Esophagus muscularis mucosa (tissue), 4 donors: ENCODE data around the gene ZBTB7B. TPM values are rescaled to one million over a fixed set of nuclear protein-coding genes. Genes with fewer than 3 reads are reported as not detected.

Source experiments
- DNase-seq: peaks from one replicate; pipeline ENCODE4 v3.0.0-alpha.2; 2017; ENCODE audit errors: extremely low spot score
- H3K27ac ChIP-seq, 4 donors: fragments of 200-600 bp; sonication (generic); replicated peaks in 1 of 4; 1 replicate in 3 of 4; 2 replicates in 1 of 4; pipeline ENCODE4 v1.5.1; 2016 to 2019; ENCODE audit warnings: mild to moderate bottlenecking in 1 of 4
- H3K27me3 ChIP-seq, 4 donors: fragments of 200-600 bp; sonication (generic); one replicate each; pipeline versions ENCODE4 v1.5.1 to v1.6.0; 2016 to 2019
- H3K36me3 ChIP-seq, 4 donors: fragments of 200-600 bp; sonication (generic); one replicate each; pipeline ENCODE4 v1.5.1; 2016 to 2019
- H3K4me1 ChIP-seq, 4 donors: fragments of 200-600 bp; sonication (generic); one replicate each; pipeline ENCODE4 v1.5.1; 2016 to 2019
- H3K4me3 ChIP-seq, 4 donors: fragments of 200-600 bp; sonication (generic); 1 replicate in 2 of 4; 2 replicates in 2 of 4; pipeline ENCODE4 v1.5.1; 2016 to 2019; ENCODE audit warnings: mild to moderate bottlenecking in 4 of 4, moderate library complexity in 1 of 4
- H3K9me3 ChIP-seq, 4 donors: fragments of 200-600 bp; sonication (generic); 1 replicate in 3 of 4; 2 replicates in 1 of 4; pipeline ENCODE4 v1.5.1; 2016 to 2019
- EP300 ChIP-seq: sonication (generic); formaldehyde crosslinking; IDR thresholded peaks from one replicate; pipeline ENCODE4 v1.6.1; 2017; ENCODE audit warnings: antibody characterized with exemption
- POLR2A ChIP-seq: fragments of 450-650 bp; IDR thresholded peaks from one replicate; pipeline ENCODE4 v1.6.1; 2017; ENCODE audit warnings: antibody characterized with exemption, moderate library complexity, mild to moderate bottlenecking, low read depth
- POLR2AphosphoS5 ChIP-seq, 2 donors: sonication (generic); formaldehyde crosslinking; IDR thresholded peaks; one replicate each; pipeline ENCODE4 v1.6.1; 2017; ENCODE audit warnings: antibody characterized with exemption in 2 of 2
- WGBS: methylation state at CpG from one replicate; pipeline ENCODE4 v1.1.5; 2018; 5-methylcytosine and 5-hydroxymethylcytosine counted together
- intact Hi-C: fragments of 100-400 bp; cut with DNase I; formaldehyde crosslinking; loops from one replicate; pipeline ENCODE4 v1.15.1; 2023
- total RNA-seq, 4 donors: library from RNA; depleted of rRNA; stranded (reverse); fragments of >200 nt; gene quantifications; one replicate each; pipeline versions ENCODE4 v1.1.0 to v1.2.1, GENCODE V29; 2016
- TF ChIP-seq, protein P1 (sequence below), 3 experiments: fragments of 200-600 bp in 2 of 3; fragments of 450-650 bp in 1 of 3; sonication (generic) in 2 of 3; IDR thresholded peaks; one replicate each; pipeline ENCODE4 v1.5.1; 2017 to 2019; ENCODE audit warnings: antibody characterized with exemption in 3 of 3, mild to moderate bottlenecking in 2 of 3, moderate library complexity in 1 of 3

The ZBTB7B gene
- total RNA-seq, 4 donors from 2014 or later, result 50.0 to 68.9 (median 55.8) TPM

DNA sequence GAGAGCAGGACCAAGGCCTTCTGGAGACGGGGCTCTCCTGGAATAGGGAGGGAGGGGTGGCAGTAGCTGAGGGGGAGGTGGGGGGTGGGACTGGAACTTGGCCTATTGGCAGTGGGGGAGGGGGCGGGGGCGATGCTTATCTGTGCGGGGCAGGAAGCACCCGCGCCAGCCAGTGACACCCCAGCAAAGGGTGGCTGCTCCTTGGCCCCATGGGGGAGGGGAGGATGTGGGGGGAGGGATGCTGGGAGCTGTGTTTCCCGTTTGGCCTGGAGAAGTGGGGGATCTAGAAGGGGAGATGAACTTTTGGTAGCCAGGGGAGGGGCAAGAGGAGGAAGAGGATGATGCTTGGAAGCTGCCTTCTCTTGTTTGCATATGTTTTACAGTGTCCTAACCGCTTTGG lies 11.0 kb downstream of the ZBTB7B start:
- Histone ChIP-seq H3K36me3 (peaks cover 9 to 39% (median 32%) of the 10 kb centered on the region in 4 donors), H3K4me1 (peaks cover 47 to 85% (median 70%) of the 10 kb centered on the region in 4 donors), H3K4me3 (no peak overlapping the region), H3K27me3 (no peaks in the 10 kb centered on the region), H3K27ac (peak overlapping the region; percentile 13 to 65 (median 37)), H3K9me3 (no peaks in the 10 kb centered on the region)
- intact Hi-C loops, result no loop called here
- TF ChIP-seq POLR2AphosphoS5 (IDR thresholded peaks at IDR 0.05) (no peak), POLR2A (no peak), EP300 (no peak)
- TF ChIP-seq, protein P1, sequence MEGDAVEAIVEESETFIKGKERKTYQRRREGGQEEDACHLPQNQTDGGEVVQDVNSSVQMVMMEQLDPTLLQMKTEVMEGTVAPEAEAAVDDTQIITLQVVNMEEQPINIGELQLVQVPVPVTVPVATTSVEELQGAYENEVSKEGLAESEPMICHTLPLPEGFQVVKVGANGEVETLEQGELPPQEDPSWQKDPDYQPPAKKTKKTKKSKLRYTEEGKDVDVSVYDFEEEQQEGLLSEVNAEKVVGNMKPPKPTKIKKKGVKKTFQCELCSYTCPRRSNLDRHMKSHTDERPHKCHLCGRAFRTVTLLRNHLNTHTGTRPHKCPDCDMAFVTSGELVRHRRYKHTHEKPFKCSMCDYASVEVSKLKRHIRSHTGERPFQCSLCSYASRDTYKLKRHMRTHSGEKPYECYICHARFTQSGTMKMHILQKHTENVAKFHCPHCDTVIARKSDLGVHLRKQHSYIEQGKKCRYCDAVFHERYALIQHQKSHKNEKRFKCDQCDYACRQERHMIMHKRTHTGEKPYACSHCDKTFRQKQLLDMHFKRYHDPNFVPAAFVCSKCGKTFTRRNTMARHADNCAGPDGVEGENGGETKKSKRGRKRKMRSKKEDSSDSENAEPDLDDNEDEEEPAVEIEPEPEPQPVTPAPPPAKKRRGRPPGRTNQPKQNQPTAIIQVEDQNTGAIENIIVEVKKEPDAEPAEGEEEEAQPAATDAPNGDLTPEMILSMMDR (IDR thresholded peaks at IDR 0.05), result no peak
- DNase-seq, result no peak
- WGBS, result 61% methylated on average over 6 of the region's 8 CpGs

DNA sequence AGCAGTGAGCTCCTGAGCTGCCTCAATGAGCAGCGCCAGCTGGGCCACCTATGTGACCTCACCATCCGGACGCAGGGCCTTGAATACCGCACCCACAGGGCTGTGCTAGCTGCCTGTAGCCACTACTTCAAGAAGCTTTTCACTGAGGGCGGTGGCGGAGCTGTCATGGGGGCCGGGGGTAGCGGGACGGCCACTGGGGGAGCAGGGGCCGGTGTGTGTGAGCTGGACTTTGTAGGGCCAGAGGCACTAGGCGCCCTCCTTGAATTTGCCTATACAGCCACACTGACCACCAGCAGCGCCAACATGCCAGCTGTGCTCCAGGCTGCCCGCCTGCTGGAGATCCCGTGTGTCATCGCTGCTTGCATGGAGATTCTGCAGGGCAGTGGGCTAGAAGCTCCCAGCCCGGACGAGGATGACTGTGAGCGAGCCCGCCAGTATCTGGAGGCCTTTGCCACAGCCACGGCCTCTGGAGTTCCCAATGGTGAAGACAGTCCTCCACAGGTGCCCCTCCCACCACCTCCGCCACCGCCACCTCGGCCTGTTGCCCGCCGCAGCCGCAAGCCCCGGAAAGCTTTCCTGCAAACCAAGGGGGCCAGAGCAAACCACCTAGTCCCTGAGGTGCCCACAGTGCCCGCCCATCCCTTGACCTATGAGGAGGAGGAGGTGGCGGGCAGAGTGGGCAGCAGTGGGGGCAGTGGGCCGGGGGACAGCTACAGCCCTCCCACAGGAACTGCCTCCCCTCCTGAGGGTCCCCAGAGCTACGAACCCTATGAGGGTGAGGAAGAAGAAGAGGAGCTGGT lies 12.3 kb downstream of the ZBTB7B start:
- 91% methylated on average over 16 of the region's 31 CpGs for WGBS

DNA sequence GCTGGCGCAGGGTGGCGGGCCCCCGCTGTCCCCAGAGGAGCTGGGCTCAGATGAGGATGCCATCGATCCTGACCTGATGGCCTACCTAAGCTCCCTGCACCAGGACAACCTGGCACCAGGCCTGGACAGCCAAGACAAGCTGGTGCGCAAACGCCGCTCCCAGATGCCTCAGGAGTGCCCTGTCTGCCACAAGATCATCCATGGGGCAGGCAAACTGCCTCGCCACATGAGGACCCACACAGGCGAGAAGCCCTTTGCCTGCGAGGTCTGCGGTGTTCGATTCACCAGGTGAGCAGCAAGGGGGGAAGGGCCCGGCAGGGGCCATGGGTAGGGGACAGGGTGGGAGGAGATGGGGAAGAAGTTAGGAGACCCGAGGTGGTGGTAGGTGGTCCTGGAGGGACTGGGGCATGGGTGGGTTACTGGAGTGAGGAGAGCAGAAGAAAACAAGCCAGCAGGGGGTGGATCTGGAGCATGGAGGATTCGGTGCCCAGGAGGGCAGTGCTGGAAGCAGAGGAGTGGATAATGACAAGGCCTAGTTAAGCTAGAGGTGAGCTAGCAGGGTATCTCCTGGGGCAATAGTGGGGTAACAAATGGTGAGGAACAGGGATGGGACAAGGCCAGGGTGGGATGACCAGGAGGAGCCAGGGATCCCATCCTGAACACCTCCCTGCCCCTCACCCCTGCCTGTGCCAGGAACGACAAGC lies 13.1 kb downstream of the ZBTB7B start:
- WGBS, result 78% methylated on average over 9 of the region's 16 CpGs

More for the DNA sequence above, 12.3 kb downstream of the ZBTB7B start:
- Histone ChIP-seq H3K4me1 (peaks cover 43 to 78% (median 62%) of the 10 kb centered on the region in 4 donors), H3K27ac (peak overlapping the region in 1 of 4 donors; percentile 90), H3K27me3 (no peaks in the 10 kb centered on the region), H3K36me3 (peaks cover 9 to 35% (median 30%) of the 10 kb centered on the region in 4 donors), H3K4me3 (no peak overlapping the region), H3K9me3 (no peaks in the 10 kb centered on the region)
- intact Hi-C loops, result loop anchor here (5.0 kb wide), 2 partner anchors 53 to 78 kb away; partner anchors contain the start of genes PMVK and PYGO2
- DNase-seq, result no peak
- no peak for TF ChIP-seq EP300
- no peak for TF ChIP-seq POLR2AphosphoS5 (IDR thresholded peaks at IDR 0.05)
- TF ChIP-seq, protein P1 (IDR thresholded peaks at IDR 0.05), result no peak
- no peak for TF ChIP-seq POLR2A

DNA sequence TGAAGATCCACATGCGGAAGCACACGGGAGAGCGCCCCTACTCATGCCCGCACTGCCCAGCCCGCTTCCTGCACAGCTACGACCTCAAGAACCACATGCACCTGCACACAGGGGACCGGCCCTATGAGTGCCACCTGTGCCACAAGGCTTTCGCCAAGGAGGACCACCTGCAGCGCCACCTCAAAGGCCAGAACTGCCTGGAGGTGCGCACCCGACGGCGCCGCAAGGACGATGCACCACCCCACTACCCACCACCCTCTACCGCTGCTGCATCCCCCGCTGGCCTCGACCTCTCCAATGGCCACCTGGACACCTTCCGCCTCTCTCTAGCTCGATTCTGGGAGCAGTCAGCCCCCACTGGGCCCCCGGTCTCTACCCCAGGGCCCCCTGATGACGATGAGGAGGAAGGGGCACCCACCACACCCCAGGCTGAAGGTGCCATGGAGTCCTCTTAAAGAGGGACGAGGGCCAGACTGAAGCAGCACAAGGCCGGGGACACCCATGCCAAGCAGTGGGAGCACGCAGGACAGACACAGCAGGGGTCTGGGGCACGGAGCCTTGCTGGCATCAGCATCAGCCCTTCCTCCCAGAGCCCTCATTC lies 13.7 kb downstream of the ZBTB7B start:
- no peak overlapping the region for H3K4me3 ChIP-seq
- peaks cover 39 to 63% (median 50%) of the 10 kb centered on the region in 4 donors for H3K4me1 ChIP-seq
- H3K27ac ChIP-seq, result peak overlapping the region; percentile 86 to 92 (median 90)
- no peak for DNase-seq
- no peaks in the 10 kb centered on the region for H3K9me3 ChIP-seq
- WGBS, result 92% methylated on average over 17 of the region's 26 CpGs
- no peaks in the 10 kb centered on the region for H3K27me3 ChIP-seq
- no peak for TF ChIP-seq POLR2AphosphoS5 (IDR thresholded peaks at IDR 0.05)
- TF ChIP-seq, protein P1 (IDR thresholded peaks at IDR 0.05), result no peak
- TF ChIP-seq EP300, result no peak
- no peak for TF ChIP-seq POLR2A
- intact Hi-C loops, result loop anchor here (5.0 kb wide), 2 partner anchors 54 to 79 kb away; partner anchors contain the start of genes PMVK and PYGO2
- H3K36me3 ChIP-seq, result peaks cover 9 to 30% (median 24%) of the 10 kb centered on the region in 4 donors

More for the DNA sequence above, 13.1 kb downstream of the ZBTB7B start:
- peaks cover 9 to 33% (median 27%) of the 10 kb centered on the region in 4 donors for H3K36me3 ChIP-seq
- no peak overlapping the region for H3K4me3 ChIP-seq
- DNase-seq, result no peak
- H3K9me3 ChIP-seq, result no peaks in the 10 kb centered on the region
- peak overlapping the region; percentile 86 to 92 (median 90) for H3K27ac ChIP-seq
- H3K4me1 ChIP-seq, result peaks cover 43 to 70% (median 57%) of the 10 kb centered on the region in 4 donors
- no peaks in the 10 kb centered on the region for H3K27me3 ChIP-seq
- intact Hi-C loops, result loop anchor here (5.0 kb wide), 2 partner anchors 53 to 78 kb away; partner anchors contain the start of genes PMVK and PYGO2
- no peak for TF ChIP-seq EP300
- TF ChIP-seq POLR2AphosphoS5 (IDR thresholded peaks at IDR 0.05), result no peak
- TF ChIP-seq, protein P1 (IDR thresholded peaks at IDR 0.05), result no peak
